Measurements from ENCODE around the gene NDST1.

DNA sequence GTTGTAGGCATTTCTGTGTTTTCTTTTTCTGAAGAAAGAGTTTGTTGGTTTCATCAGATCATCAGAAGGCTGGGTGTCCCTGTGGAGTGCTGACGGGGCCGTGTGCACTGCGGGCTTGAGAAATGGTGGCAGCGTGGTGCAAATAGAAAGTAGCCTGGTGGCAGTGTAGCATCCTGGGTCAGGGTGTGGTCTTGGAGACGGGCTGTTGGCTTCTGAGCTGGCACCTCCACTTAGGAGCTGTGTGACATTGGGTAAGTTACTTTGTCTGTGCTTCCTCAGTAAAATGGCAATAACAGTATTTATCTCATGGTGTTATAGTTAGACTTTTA, 10.0 kb upstream of the NDST1 start:
- TF ChIP-seq, protein P1, sequence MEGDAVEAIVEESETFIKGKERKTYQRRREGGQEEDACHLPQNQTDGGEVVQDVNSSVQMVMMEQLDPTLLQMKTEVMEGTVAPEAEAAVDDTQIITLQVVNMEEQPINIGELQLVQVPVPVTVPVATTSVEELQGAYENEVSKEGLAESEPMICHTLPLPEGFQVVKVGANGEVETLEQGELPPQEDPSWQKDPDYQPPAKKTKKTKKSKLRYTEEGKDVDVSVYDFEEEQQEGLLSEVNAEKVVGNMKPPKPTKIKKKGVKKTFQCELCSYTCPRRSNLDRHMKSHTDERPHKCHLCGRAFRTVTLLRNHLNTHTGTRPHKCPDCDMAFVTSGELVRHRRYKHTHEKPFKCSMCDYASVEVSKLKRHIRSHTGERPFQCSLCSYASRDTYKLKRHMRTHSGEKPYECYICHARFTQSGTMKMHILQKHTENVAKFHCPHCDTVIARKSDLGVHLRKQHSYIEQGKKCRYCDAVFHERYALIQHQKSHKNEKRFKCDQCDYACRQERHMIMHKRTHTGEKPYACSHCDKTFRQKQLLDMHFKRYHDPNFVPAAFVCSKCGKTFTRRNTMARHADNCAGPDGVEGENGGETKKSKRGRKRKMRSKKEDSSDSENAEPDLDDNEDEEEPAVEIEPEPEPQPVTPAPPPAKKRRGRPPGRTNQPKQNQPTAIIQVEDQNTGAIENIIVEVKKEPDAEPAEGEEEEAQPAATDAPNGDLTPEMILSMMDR (IDR thresholded peaks at IDR 0.05) = no peak
- no peak for TF ChIP-seq POLR2A (IDR thresholded peaks at IDR 0.05)
